T-helper 2 cell treated with Interferon-gamma antibody and Interleukin-4, amounts not matched to agents 5 μg/mL and 100 μg/mL, for 36 hours (primary cell): ENCODE measurements around the gene CAMK2D.

Experiments used
- DNase-seq: peaks from one replicate; pipeline ENCODE4 v3.0.0; 2021; ENCODE audit warnings: low spot score
- H3K27ac Mint-ChIP-seq: one replicate; pipeline ENCODE4 v1.8.0; 2021; ENCODE audit warnings: mild to moderate bottlenecking, mixed read lengths
- H3K27me3 Mint-ChIP-seq: one replicate; pipeline ENCODE4 v1.8.0; 2021; ENCODE audit warnings: low read depth, mixed read lengths
- H3K36me3 Mint-ChIP-seq: one replicate; pipeline ENCODE4 v1.8.0; 2021; ENCODE audit warnings: low read depth, mixed read lengths
- H3K4me1 Mint-ChIP-seq: one replicate; pipeline ENCODE4 v1.8.0; 2021; ENCODE audit warnings: low read depth, mixed read lengths
- H3K4me3 Mint-ChIP-seq: one replicate; pipeline ENCODE4 v1.8.0; 2022; ENCODE audit warnings: mild to moderate bottlenecking, moderate library complexity, mixed read lengths
- H3K9me3 Mint-ChIP-seq: one replicate; pipeline ENCODE4 v1.8.0; 2021; ENCODE audit warnings: mixed read lengths

The CAMK2D gene

GRCh38 chr4:113444386-113444785, 317.2 kb downstream of the CAMK2D start:
- no peak overlapping the region for H3K4me3 Mint-ChIP-seq
- no peak for DNase-seq

GRCh38 chr4:113442826-113443225, 318.7 kb downstream of the CAMK2D start:
- no peak overlapping the region for H3K4me3 Mint-ChIP-seq
- DNase-seq, result no peak

More at GRCh38 chr4:113444386-113444785, 317.2 kb downstream of the CAMK2D start:
- Mint-ChIP-seq H3K4me1 (peaks cover 12% of the 10 kb centered on the region), H3K27me3 (no peaks in the 10 kb centered on the region), H3K36me3 (peaks cover 4% of the 10 kb centered on the region), H3K9me3 (no peaks in the 10 kb centered on the region), H3K27ac (no peak overlapping the region)

GRCh38 chr4:113440371-113440770, 321.2 kb downstream of the CAMK2D start:
- Mint-ChIP-seq H3K27me3 (no peaks in the 10 kb centered on the region), H3K4me1 (peaks cover 13% of the 10 kb centered on the region), H3K27ac (no peak overlapping the region), H3K36me3 (no peaks in the 10 kb centered on the region), H3K9me3 (no peaks in the 10 kb centered on the region), H3K4me3 (no peak overlapping the region)
- DNase-seq, result no peak

More at GRCh38 chr4:113442826-113443225, 318.7 kb downstream of the CAMK2D start:
- Mint-ChIP-seq H3K27me3 (no peaks in the 10 kb centered on the region), H3K27ac (no peak overlapping the region), H3K4me1 (peaks cover 12% of the 10 kb centered on the region), H3K9me3 (no peaks in the 10 kb centered on the region), H3K36me3 (peaks cover 4% of the 10 kb centered on the region)

GRCh38 chr4:113438596-113438995, 322.9 kb downstream of the CAMK2D start:
- no peaks in the 10 kb centered on the region for H3K36me3 Mint-ChIP-seq
- H3K9me3 Mint-ChIP-seq, result no peaks in the 10 kb centered on the region
- no peaks in the 10 kb centered on the region for H3K27me3 Mint-ChIP-seq
- no peak for DNase-seq
- no peak overlapping the region for H3K27ac Mint-ChIP-seq
- no peak overlapping the region for H3K4me3 Mint-ChIP-seq
- H3K4me1 Mint-ChIP-seq, result peaks cover 8% of the 10 kb centered on the region

GRCh38 chr4:113437129-113437528, 324.4 kb downstream of the CAMK2D start:
- H3K9me3 Mint-ChIP-seq, result peaks cover 5% of the 10 kb centered on the region
- no peak overlapping the region for H3K27ac Mint-ChIP-seq
- H3K4me3 Mint-ChIP-seq, result no peak overlapping the region
- no peaks in the 10 kb centered on the region for H3K27me3 Mint-ChIP-seq
- peaks cover 3% of the 10 kb centered on the region for H3K36me3 Mint-ChIP-seq
- DNase-seq, result no peak
- H3K4me1 Mint-ChIP-seq, result peaks cover 8% of the 10 kb centered on the region

- Mint-ChIP-seq H3K4me1 (peaks cover 8% of the 10 kb centered on the region), H3K9me3 (peaks cover 8% of the 10 kb centered on the region), H3K27ac (no peak overlapping the region), H3K27me3 (no peaks in the 10 kb centered on the region), H3K4me3 (no peak overlapping the region), H3K36me3 (peaks cover 3% of the 10 kb centered on the region)
- no peak for DNase-seq
These were observed 325.2 kb downstream of the CAMK2D start for GRCh38 chr4:113436360-113436759.

GRCh38 chr4:113435893-113436292, 325.6 kb downstream of the CAMK2D start:
- H3K36me3 Mint-ChIP-seq, result peaks cover 3% of the 10 kb centered on the region
- H3K9me3 Mint-ChIP-seq, result peaks cover 8% of the 10 kb centered on the region
- no peak for DNase-seq
- H3K4me1 Mint-ChIP-seq, result peaks cover 8% of the 10 kb centered on the region
- H3K27me3 Mint-ChIP-seq, result no peaks in the 10 kb centered on the region
- no peak overlapping the region for H3K27ac Mint-ChIP-seq
- H3K4me3 Mint-ChIP-seq, result no peak overlapping the region

- DNase-seq, result no peak
These were observed 327.3 kb downstream of the CAMK2D start for GRCh38 chr4:113434247-113434587.

GRCh38 chr4:113433536-113434246, 327.8 kb downstream of the CAMK2D start:
- peaks cover 3% of the 10 kb centered on the region for H3K36me3 Mint-ChIP-seq
- peaks cover 8% of the 10 kb centered on the region for H3K9me3 Mint-ChIP-seq
- H3K27ac Mint-ChIP-seq, result no peak overlapping the region
- no peak for DNase-seq
- no peaks in the 10 kb centered on the region for H3K27me3 Mint-ChIP-seq
- H3K4me1 Mint-ChIP-seq, result peaks cover 8% of the 10 kb centered on the region
- no peak overlapping the region for H3K4me3 Mint-ChIP-seq

More at GRCh38 chr4:113434247-113434587, 327.3 kb downstream of the CAMK2D start:
- H3K4me1 Mint-ChIP-seq, result peaks cover 8% of the 10 kb centered on the region
- H3K4me3 Mint-ChIP-seq, result no peak overlapping the region
- no peaks in the 10 kb centered on the region for H3K27me3 Mint-ChIP-seq
- peaks cover 8% of the 10 kb centered on the region for H3K9me3 Mint-ChIP-seq
- no peak overlapping the region for H3K27ac Mint-ChIP-seq
- H3K36me3 Mint-ChIP-seq, result peaks cover 3% of the 10 kb centered on the region

- Mint-ChIP-seq H3K36me3 (peaks cover 3% of the 10 kb centered on the region), H3K9me3 (peaks cover 8% of the 10 kb centered on the region), H3K4me1 (peaks cover 8% of the 10 kb centered on the region), H3K27me3 (no peaks in the 10 kb centered on the region), H3K27ac (no peak overlapping the region), H3K4me3 (no peak overlapping the region)
- DNase-seq, result no peak
These were observed 328.4 kb downstream of the CAMK2D start for GRCh38 chr4:113433116-113433515.

- peaks cover 31% of the 10 kb centered on the region for H3K9me3 Mint-ChIP-seq
- no peak overlapping the region for H3K4me3 Mint-ChIP-seq
- peaks cover under 1% of the 10 kb centered on the region for H3K27me3 Mint-ChIP-seq
- no peaks in the 10 kb centered on the region for H3K4me1 Mint-ChIP-seq
- peaks cover 2% of the 10 kb centered on the region for H3K36me3 Mint-ChIP-seq
- H3K27ac Mint-ChIP-seq, result no peak overlapping the region
- DNase-seq, result no peak
These were observed 337.9 kb downstream of the CAMK2D start for GRCh38 chr4:113423631-113424030.

GRCh38 chr4:113420938-113421337, 340.6 kb downstream of the CAMK2D start:
- no peaks in the 10 kb centered on the region for H3K4me1 Mint-ChIP-seq
- no peak overlapping the region for H3K27ac Mint-ChIP-seq
- H3K36me3 Mint-ChIP-seq, result peaks cover 2% of the 10 kb centered on the region
- peaks cover 7% of the 10 kb centered on the region for H3K27me3 Mint-ChIP-seq
- DNase-seq, result no peak
- H3K9me3 Mint-ChIP-seq, result peaks cover 31% of the 10 kb centered on the region
- H3K4me3 Mint-ChIP-seq, result no peak overlapping the region

GRCh38 chr4:113419631-113420030, 341.9 kb downstream of the CAMK2D start:
- Mint-ChIP-seq H3K36me3 (peaks cover 2% of the 10 kb centered on the region), H3K9me3 (peaks cover 24% of the 10 kb centered on the region), H3K4me3 (no peak overlapping the region), H3K27ac (no peak overlapping the region), H3K27me3 (peaks cover 7% of the 10 kb centered on the region), H3K4me1 (no peaks in the 10 kb centered on the region)
- no peak for DNase-seq

GRCh38 chr4:113411496-113411938, 350.0 kb downstream of the CAMK2D start:
- no peak for DNase-seq
- Mint-ChIP-seq H3K27me3 (peaks cover 3% of the 10 kb centered on the region), H3K4me1 (peaks cover 6% of the 10 kb centered on the region), H3K36me3 (no peaks in the 10 kb centered on the region), H3K9me3 (no peaks in the 10 kb centered on the region), H3K4me3 (no peak overlapping the region), H3K27ac (no peak overlapping the region)

GRCh38 chr4:113410686-113411085, 350.9 kb downstream of the CAMK2D start:
- no peak for DNase-seq
- Mint-ChIP-seq H3K27me3 (peaks cover 3% of the 10 kb centered on the region), H3K4me3 (no peak overlapping the region), H3K27ac (no peak overlapping the region), H3K9me3 (no peaks in the 10 kb centered on the region), H3K4me1 (peaks cover 6% of the 10 kb centered on the region), H3K36me3 (no peaks in the 10 kb centered on the region)
